Activated CD8-positive, alpha-beta memory T cell treated with anti-CD3 and anti-CD28 coated beads, Interleukin-2, amount 50 U/mL, for 4 hours (primary cell): ENCODE results near the gene CHERP.

Experiments used
- DNase-seq: peaks from one replicate; pipeline ENCODE4 v3.0.0-alpha.2; 2020

CHERP gene

DNA sequence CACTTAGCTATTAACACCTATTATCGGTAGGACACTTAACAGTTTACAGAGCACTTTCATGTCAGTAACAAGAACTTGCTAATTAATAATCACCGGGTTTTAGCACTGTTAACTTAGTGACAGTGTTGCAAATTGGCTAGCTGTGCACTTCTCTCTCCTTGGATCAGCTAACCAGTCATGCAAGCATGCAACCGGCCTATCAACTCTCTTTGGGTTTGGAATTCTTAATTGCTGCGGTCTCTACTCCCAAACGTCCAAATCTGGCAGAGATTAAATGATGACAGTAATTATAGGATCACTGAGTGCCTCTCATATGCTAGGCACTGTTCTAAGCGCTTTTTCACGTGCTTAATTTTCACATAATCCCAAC lies 71.7 kb downstream of the CHERP start:
- DNase-seq, result no peak
